Neuron (in vitro differentiated cells): ENCODE measurements around the gene STOML1.

Experiments used
- H2AFZ ChIP-seq: one replicate; pipeline ENCODE4 v1.6.1; 2013; ENCODE audit warnings: low read depth, mild to moderate bottlenecking, inconsistent platforms, low read length, moderate library complexity
- H3K27me3 ChIP-seq: one replicate; pipeline ENCODE4 v1.6.1; 2013; ENCODE audit warnings: low read length; ENCODE audit not compliant: insufficient read depth
- H3K36me3 ChIP-seq: one replicate; pipeline ENCODE4 v1.6.1; 2013; ENCODE audit warnings: low read length; ENCODE audit not compliant: insufficient read depth
- H3K4me1 ChIP-seq: one replicate; pipeline ENCODE4 v1.6.1; 2013; ENCODE audit warnings: low read length; ENCODE audit not compliant: insufficient read depth
- H3K4me3 ChIP-seq: 2 replicates; pipeline ENCODE4 v1.5.1; 2013; ENCODE audit warnings: mild to moderate bottlenecking, low read length, moderate library complexity
- H3K9me3 ChIP-seq: one replicate; pipeline ENCODE4 v1.6.1; 2013; ENCODE audit warnings: low read length

The STOML1 gene, protein sequence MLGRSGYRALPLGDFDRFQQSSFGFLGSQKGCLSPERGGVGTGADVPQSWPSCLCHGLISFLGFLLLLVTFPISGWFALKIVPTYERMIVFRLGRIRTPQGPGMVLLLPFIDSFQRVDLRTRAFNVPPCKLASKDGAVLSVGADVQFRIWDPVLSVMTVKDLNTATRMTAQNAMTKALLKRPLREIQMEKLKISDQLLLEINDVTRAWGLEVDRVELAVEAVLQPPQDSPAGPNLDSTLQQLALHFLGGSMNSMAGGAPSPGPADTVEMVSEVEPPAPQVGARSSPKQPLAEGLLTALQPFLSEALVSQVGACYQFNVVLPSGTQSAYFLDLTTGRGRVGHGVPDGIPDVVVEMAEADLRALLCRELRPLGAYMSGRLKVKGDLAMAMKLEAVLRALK

DNA sequence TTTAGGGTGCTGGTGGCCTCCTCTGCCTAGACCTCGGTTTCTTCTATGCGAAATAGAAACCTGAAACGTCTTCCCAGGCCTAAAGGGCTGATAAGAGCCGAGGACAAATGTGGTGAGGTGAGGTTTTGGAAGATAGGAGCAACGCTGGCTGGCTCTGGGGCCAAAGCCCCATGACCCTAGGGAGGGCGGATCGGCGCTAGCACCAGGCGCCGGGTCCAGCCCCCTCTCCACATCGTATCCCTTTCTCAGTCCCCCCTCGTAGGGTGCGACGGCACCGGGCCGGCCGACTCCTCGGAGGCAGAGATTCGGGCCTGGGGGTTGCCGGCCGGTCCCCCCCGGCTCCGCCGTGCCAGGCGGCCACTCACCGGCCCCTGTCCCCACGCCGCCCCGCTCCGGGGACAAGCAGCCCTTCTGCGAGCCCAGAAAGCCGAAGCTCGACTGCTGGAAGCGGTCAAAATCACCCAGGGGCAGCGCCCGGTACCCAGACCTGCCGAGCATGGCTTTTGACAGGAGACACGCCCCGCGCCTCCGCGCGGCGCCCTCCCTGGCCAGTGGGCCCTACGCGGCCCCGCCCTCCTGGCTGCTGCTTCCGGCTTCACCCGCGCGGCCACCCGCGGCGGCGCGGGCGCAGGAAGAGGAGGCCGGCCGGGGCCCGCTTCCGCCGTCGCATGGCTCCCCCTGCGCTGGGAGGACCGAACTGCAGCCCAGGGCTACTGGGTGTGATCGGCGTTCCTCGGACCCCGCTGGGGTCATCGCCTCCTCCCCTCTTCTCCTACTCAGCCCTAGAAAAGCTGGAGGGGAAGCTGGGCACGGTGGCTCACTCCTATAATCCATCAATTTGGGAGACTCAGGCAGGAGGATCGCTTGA is at the start of gene STOML1:
Gene STOML1 (minus strand): TSS at position 570 of the 868 bp plus-strand sequence. CDS start 72 bp downstream, at position 498.
- Histone ChIP-seq H2AFZ (peak within 1 kb of the TSS; percentile 74), H3K27me3 (no peaks in the 10 kb centered on the region), H3K4me3 (peak within 1 kb of the TSS; percentile 73), H3K4me1 (peaks cover 23% of the 10 kb centered on the region), H3K9me3 (no peaks in the 10 kb centered on the region), H3K36me3 (peaks cover 2% of the 10 kb centered on the region)

- Histone ChIP-seq H2AFZ (no peak overlapping the region), H3K27me3 (no peaks in the 10 kb centered on the region), H3K4me1 (peaks cover 3% of the 10 kb centered on the region), H3K9me3 (no peaks in the 10 kb centered on the region), H3K36me3 (no peaks in the 10 kb centered on the region), H3K4me3 (no peak overlapping the region)
Measured at GRCh38 chr15:74041311-74041756, 49.2 kb upstream of the STOML1 start.

DNA sequence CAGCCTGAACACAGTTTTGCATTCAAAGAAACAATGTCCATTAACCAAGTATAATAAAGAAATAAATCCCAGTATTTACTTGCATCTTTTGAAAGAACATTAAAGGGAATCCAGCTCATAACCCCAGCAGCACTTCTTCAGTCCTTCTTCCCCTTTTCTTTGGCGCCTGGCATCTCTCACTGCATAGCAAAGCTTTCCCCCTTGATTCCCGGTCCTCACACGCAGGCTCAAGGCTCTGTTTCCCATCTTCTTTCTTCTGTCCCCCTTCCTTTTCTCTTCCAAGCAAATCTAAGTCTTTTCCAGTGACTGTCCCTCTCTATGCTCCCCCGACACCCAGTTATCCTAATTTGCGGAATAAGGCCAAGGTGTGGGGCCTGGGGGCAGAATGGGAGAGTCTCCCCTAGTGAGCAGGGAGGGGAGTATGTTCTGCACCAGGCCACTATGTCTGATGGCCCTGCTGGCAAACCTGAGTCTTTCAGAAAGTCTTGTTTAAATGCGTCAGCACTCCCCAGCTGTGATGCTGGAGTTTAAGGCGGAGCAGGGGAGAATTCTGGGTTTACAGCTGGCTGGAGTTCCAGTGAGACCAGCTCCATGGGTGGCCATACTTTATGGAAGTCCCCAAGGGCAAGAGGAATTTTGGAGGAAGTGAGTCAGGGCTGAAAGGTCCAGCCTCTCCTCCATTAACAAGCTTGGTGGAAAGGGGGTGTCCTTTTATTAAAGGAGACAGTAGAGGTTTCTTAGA is 48.2 kb upstream of the STOML1 start:
- no peaks in the 10 kb centered on the region for H3K27me3 ChIP-seq
- peaks cover 2% of the 10 kb centered on the region for H3K36me3 ChIP-seq
- no peaks in the 10 kb centered on the region for H3K9me3 ChIP-seq
- peaks cover 3% of the 10 kb centered on the region for H3K4me1 ChIP-seq
- no peak overlapping the region for H2AFZ ChIP-seq
- no peak overlapping the region for H3K4me3 ChIP-seq

GRCh38 chr15:74039656-74040010 is 47.5 kb upstream of the STOML1 start:
- Histone ChIP-seq H3K9me3 (no peaks in the 10 kb centered on the region), H3K4me3 (no peak overlapping the region), H3K27me3 (no peaks in the 10 kb centered on the region), H3K36me3 (peaks cover 8% of the 10 kb centered on the region), H2AFZ (no peak overlapping the region), H3K4me1 (peaks cover 3% of the 10 kb centered on the region)

DNA sequence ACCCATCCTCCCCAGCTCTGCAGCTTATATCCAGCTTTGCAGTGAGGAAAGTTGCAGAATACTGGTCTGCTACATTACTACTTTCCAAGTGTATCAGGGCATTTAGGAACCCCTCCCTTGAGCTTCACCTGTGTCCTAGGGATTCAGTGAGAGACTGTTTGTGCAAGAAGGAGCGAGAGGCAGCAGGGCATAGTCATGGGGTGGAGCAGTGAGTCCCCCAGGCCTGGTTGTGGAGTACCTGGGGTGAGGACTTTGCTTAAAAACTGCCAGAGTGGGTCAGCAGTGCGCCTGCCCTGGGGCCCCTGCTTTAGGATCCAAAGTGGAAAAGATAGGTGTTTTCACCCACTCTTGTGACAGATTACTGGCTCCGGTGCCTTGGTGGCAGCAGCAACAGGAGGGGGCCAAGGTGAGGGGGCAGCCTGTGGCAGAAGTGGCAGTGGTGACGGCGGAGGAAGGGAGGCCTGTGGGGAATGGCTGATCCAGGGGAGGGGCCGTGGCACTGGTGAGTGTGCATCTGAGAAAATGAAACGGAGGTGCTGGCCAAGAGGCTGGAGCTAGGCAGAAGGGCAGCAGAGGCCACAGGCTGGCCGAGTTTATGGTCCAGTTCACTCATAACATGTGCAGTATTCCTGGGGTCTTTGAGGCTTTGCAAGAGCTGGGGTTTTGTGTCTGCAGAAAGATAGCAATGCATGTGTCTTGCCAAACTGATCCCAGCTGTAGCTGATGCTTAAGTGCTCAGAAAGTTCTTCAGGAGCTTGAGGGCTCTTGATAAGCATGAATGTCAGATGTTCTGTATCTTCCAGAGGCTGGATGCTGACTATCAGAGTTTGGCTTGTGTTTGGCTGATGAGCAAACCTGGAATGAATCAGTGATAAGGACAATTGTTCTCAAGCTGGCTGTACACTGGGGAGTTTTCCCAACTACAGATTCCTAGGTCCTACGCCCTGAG is 46.9 kb upstream of the STOML1 start:
- Histone ChIP-seq H2AFZ (no peak overlapping the region), H3K36me3 (peaks cover 14% of the 10 kb centered on the region), H3K27me3 (no peaks in the 10 kb centered on the region), H3K4me3 (no peak overlapping the region), H3K9me3 (no peaks in the 10 kb centered on the region), H3K4me1 (peaks cover 3% of the 10 kb centered on the region)

GRCh38 chr15:74037171-74038117 is 45.3 kb upstream of the STOML1 start:
- Histone ChIP-seq H3K36me3 (peaks cover 18% of the 10 kb centered on the region), H3K27me3 (no peaks in the 10 kb centered on the region), H3K4me1 (peaks cover 3% of the 10 kb centered on the region), H3K4me3 (no peak overlapping the region), H3K9me3 (no peaks in the 10 kb centered on the region), H2AFZ (no peak overlapping the region)

- Histone ChIP-seq H3K4me3 (no peak overlapping the region), H3K27me3 (no peaks in the 10 kb centered on the region), H3K9me3 (no peaks in the 10 kb centered on the region), H3K4me1 (peaks cover 3% of the 10 kb centered on the region), H3K36me3 (peaks cover 18% of the 10 kb centered on the region), H2AFZ (no peak overlapping the region)
Measured at GRCh38 chr15:74036271-74037170, 44.4 kb upstream of the STOML1 start.

GRCh38 chr15:74035121-74036017 is 43.3 kb upstream of the STOML1 start:
- Histone ChIP-seq H3K36me3 (peaks cover 18% of the 10 kb centered on the region), H3K4me3 (no peak overlapping the region), H3K4me1 (peaks cover 3% of the 10 kb centered on the region), H3K9me3 (no peaks in the 10 kb centered on the region), H3K27me3 (no peaks in the 10 kb centered on the region), H2AFZ (no peak overlapping the region)

- Histone ChIP-seq H3K4me1 (peaks cover 3% of the 10 kb centered on the region), H3K4me3 (no peak overlapping the region), H2AFZ (no peak overlapping the region), H3K9me3 (no peaks in the 10 kb centered on the region), H3K27me3 (no peaks in the 10 kb centered on the region), H3K36me3 (peaks cover 18% of the 10 kb centered on the region)
Measured at GRCh38 chr15:74034206-74034755, 42.2 kb upstream of the STOML1 start.
